Measurements from ENCODE around the gene RALBP1.
"Not testable (repeated sequence)": the region's sequence is repeated elsewhere in the genome, so short reads cannot be mapped to it uniquely, and the experiment has no call there.

DNA sequence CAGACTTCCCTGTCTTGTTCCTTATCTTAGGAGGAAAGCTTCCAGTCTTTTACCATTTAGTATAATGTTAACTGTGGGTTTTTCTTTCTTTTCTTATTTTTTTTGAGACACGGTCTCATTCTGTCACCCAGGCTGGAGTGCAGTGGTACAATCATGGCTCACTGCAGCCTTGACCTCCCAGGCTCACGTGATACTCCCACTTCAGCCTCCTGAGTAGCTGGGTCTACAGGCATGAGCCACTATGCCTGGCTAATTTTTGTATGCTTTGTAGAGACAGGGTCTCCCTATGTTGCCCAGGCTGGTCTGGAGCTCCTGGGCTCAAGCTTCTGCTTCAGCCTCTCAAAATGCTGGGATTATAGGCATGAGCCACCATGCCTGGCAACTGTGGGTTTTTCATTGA, 9.5 kb downstream of the RALBP1 start:
- TF ChIP-seq, protein P1, sequence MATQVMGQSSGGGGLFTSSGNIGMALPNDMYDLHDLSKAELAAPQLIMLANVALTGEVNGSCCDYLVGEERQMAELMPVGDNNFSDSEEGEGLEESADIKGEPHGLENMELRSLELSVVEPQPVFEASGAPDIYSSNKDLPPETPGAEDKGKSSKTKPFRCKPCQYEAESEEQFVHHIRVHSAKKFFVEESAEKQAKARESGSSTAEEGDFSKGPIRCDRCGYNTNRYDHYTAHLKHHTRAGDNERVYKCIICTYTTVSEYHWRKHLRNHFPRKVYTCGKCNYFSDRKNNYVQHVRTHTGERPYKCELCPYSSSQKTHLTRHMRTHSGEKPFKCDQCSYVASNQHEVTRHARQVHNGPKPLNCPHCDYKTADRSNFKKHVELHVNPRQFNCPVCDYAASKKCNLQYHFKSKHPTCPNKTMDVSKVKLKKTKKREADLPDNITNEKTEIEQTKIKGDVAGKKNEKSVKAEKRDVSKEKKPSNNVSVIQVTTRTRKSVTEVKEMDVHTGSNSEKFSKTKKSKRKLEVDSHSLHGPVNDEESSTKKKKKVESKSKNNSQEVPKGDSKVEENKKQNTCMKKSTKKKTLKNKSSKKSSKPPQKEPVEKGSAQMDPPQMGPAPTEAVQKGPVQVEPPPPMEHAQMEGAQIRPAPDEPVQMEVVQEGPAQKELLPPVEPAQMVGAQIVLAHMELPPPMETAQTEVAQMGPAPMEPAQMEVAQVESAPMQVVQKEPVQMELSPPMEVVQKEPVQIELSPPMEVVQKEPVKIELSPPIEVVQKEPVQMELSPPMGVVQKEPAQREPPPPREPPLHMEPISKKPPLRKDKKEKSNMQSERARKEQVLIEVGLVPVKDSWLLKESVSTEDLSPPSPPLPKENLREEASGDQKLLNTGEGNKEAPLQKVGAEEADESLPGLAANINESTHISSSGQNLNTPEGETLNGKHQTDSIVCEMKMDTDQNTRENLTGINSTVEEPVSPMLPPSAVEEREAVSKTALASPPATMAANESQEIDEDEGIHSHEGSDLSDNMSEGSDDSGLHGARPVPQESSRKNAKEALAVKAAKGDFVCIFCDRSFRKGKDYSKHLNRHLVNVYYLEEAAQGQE (IDR thresholded peaks at IDR 0.05; ENCODE audit: insufficient read depth in 1 of 2, low read depth in 2 of 2, low read length in 1 of 2): not testable (repeated sequence)
- TF ChIP-seq, protein P2, sequence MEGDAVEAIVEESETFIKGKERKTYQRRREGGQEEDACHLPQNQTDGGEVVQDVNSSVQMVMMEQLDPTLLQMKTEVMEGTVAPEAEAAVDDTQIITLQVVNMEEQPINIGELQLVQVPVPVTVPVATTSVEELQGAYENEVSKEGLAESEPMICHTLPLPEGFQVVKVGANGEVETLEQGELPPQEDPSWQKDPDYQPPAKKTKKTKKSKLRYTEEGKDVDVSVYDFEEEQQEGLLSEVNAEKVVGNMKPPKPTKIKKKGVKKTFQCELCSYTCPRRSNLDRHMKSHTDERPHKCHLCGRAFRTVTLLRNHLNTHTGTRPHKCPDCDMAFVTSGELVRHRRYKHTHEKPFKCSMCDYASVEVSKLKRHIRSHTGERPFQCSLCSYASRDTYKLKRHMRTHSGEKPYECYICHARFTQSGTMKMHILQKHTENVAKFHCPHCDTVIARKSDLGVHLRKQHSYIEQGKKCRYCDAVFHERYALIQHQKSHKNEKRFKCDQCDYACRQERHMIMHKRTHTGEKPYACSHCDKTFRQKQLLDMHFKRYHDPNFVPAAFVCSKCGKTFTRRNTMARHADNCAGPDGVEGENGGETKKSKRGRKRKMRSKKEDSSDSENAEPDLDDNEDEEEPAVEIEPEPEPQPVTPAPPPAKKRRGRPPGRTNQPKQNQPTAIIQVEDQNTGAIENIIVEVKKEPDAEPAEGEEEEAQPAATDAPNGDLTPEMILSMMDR (IDR thresholded peaks at IDR 0.05): not testable (repeated sequence)
- TF ChIP-seq POLR2AphosphoS5, TCF7L2 (IDR thresholded peaks at IDR 0.05; ENCODE audit: low read depth, low read length): not testable (repeated sequence)

Data from Panc1 (cell line).